ENCODE data around the gene CREB3L1. TPM values are rescaled to one million over a fixed set of nuclear protein-coding genes. Genes with fewer than 3 reads are reported as not detected.

The CREB3L1 gene
- total and polyA plus RNA-seq, 2 of the 13 experiments (the other 11 are each of a cell fraction or from before 2014, with no cell fraction given) = not detected

- 16% methylated on average over 8 of the region's 8 CpGs for WGBS (ENCODE audit: low lambda C conversion rate)
- DNase-seq (ENCODE audit: low spot score) (no peak), ATAC-seq (no peak), FAIRE-seq (no peak)
- peaks cover 18 to 43% of the 10 kb centered on the region in 2 experiments; a peak in 4 of 5 replicates for H3K27me3 ChIP-seq (ENCODE audit: control insufficient read depth in 1 of 2, insufficient read depth in 2 of 2, low read length in 2 of 2)
- TF ChIP-seq ZMYM2 (CRISPR knock-in tag; IDR thresholded peaks at IDR 0.05) = no peak
- TF ChIP-seq FOSL2 (CRISPR knock-in tag; IDR thresholded peaks at IDR 0.05) = peak; percentile 73
- H3K4me3 ChIP-seq (replicated peaks in 1 of 3; ENCODE audit: insufficient read depth in 1 of 3, low read depth in 2 of 3, low read length in 3 of 3) = no peak overlapping the region
- CTCF ChIA-PET (ENCODE audit: low intra/inter-chr PET ratio, low total read pairs) = no interaction called here
- H4K20me1 ChIP-seq (ENCODE audit: insufficient read depth, low read length) = no peaks in the 10 kb centered on the region
- H3K9ac ChIP-seq (ENCODE audit: insufficient read depth, low read depth, low read length) = no peak overlapping the region
- in situ Hi-C loops (cut with HindIII; ENCODE audit: extremely low pct_ligation_motif_present, low pct_unique_long_range_greater_than_20kb) = loop anchor here (5.0 kb wide), 1 partner anchor 47 kb away; no protein-coding TSS in a partner anchor
- peaks cover 27% of the 10 kb centered on the region for H3K4me1 ChIP-seq (ENCODE audit: insufficient read depth, low read length)
- no peak overlapping the region for H3K27ac ChIP-seq (ENCODE audit: extremely low read length, insufficient read depth, low read length)
- H3K36me3 ChIP-seq (replicated peaks in 1 of 2; ENCODE audit: control insufficient read depth in 1 of 2, insufficient read depth in 2 of 2, low read length in 2 of 2) = no peaks in the 10 kb centered on the region
- H2AFZ ChIP-seq (ENCODE audit: low read length) = no peak overlapping the region
- no TSS peak for BruUV-seq (replicated peaks)
- no peaks in the 10 kb centered on the region for H3K9me3 ChIP-seq (ENCODE audit: low read length)
- no peak overlapping the region for H3K4me2 ChIP-seq (ENCODE audit: low read depth, low read length)
- intact Hi-C loops (cut with micrococcal nuclease; ENCODE audit: unreplicated experiment) = no loop called here
- H3K79me2 ChIP-seq (ENCODE audit: insufficient read depth, low read length) = no peaks in the 10 kb centered on the region
- POLR2A ChIA-PET = interaction anchor here (2.4 kb wide), 1 partner anchor 56 kb away, joined by 9 read pairs; no protein-coding TSS in a partner anchor
These were observed 21.4 kb downstream of the CREB3L1 start for GRCh38 chr11:46298699-46299433.

DNA sequence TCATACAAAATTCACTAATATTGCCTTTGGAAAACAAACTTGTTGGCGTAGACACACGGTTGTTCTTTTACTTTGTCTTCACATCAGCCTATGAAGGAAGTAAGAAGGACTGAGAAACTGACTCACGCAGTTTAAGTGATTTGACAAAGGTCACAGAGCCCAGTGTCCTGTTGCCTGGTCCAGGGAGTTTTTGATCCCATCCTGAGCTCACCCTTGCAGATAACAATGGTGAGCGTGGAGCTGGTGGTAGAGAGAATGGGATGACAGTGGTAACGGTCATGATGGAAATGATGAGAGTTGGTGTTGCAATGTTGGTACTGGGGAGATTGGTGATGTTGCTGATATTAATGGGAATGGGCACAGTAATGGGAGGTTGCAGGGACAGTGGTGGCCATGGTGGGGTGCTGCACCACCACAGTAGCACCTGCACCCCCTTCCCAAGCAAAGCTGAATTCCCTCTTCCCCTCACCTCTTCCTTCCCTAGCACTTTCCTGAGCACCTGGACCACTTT, 22.0 kb downstream of the CREB3L1 start:
- no peaks in the 10 kb centered on the region for H3K9me3 ChIP-seq (ENCODE audit: low read length)
- no peaks in the 10 kb centered on the region for H4K20me1 ChIP-seq (ENCODE audit: insufficient read depth, low read length)
- H3K27ac ChIP-seq (ENCODE audit: extremely low read length, insufficient read depth, low read length) = no peak overlapping the region
- ChIA-PET CTCF (ENCODE audit: low intra/inter-chr PET ratio, low total read pairs) (no interaction called here), POLR2A (interaction anchor here (2.4 kb wide), 1 partner anchor 56 kb away, joined by 9 read pairs; no protein-coding TSS in a partner anchor)
- no peak for FAIRE-seq
- H3K79me2 ChIP-seq (ENCODE audit: insufficient read depth, low read length) = no peaks in the 10 kb centered on the region
- no peak overlapping the region for H3K4me3 ChIP-seq (replicated peaks in 1 of 3; ENCODE audit: insufficient read depth in 1 of 3, low read depth in 2 of 3, low read length in 3 of 3)
- H3K4me2 ChIP-seq (ENCODE audit: low read depth, low read length) = no peak overlapping the region
- DNase-seq (ENCODE audit: low spot score) = no peak
- intact Hi-C loops (cut with micrococcal nuclease; ENCODE audit: unreplicated experiment) (no loop called here), in situ Hi-C loops (cut with HindIII; ENCODE audit: extremely low pct_ligation_motif_present, low pct_unique_long_range_greater_than_20kb) (loop anchor here (5.0 kb wide), 1 partner anchor 47 kb away; no protein-coding TSS in a partner anchor)
- H3K4me1 ChIP-seq (ENCODE audit: insufficient read depth, low read length) = peaks cover 33% of the 10 kb centered on the region
- 13% methylated on average over 5 of the region's 5 CpGs for WGBS (ENCODE audit: low lambda C conversion rate)
- H3K27me3 ChIP-seq (ENCODE audit: control insufficient read depth in 1 of 2, insufficient read depth in 2 of 2, low read length in 2 of 2) = peaks cover 14 to 36% of the 10 kb centered on the region in 2 experiments; a peak in 4 of 5 replicates
- H3K9ac ChIP-seq (ENCODE audit: insufficient read depth, low read depth, low read length) = no peak overlapping the region
- ATAC-seq = no peak
- H2AFZ ChIP-seq (ENCODE audit: low read length) = no peak overlapping the region
- no peaks in the 10 kb centered on the region for H3K36me3 ChIP-seq (replicated peaks in 1 of 2; ENCODE audit: control insufficient read depth in 1 of 2, insufficient read depth in 2 of 2, low read length in 2 of 2)
- TF ChIP-seq, protein P1, sequence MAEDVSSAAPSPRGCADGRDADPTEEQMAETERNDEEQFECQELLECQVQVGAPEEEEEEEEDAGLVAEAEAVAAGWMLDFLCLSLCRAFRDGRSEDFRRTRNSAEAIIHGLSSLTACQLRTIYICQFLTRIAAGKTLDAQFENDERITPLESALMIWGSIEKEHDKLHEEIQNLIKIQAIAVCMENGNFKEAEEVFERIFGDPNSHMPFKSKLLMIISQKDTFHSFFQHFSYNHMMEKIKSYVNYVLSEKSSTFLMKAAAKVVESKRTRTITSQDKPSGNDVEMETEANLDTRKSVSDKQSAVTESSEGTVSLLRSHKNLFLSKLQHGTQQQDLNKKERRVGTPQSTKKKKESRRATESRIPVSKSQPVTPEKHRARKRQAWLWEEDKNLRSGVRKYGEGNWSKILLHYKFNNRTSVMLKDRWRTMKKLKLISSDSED (CRISPR knock-in tag; IDR thresholded peaks at IDR 0.05) = no peak
- no TSS peak for BruUV-seq (replicated peaks)
